ENCODE measurements around the gene CADPS.

- TF ChIP-seq CTCF (IDR thresholded peaks at IDR 0.05) (no peak), EP300 (IDR thresholded peaks at IDR 0.05) (no peak), POLR2A (IDR thresholded peaks at IDR 0.05; ENCODE audit: low read length) (no peak), CEBPB (IDR thresholded peaks at IDR 0.05) (no peak)
Observed at GRCh38 chr3:62898530-62899496, 23.6 kb upstream of the CADPS start.

Data from A549 (cell line).